GM12801 (cell line): ENCODE measurements around the gene NDST4.

Source experiments
- CTCF ChIP-seq: IDR thresholded peaks from one replicate; pipeline ENCODE4 v1.5.1; 2011; ENCODE audit warnings: control low read depth; ENCODE audit not compliant: insufficient read length; ENCODE audit errors: extremely low read depth

Gene NDST4

DNA sequence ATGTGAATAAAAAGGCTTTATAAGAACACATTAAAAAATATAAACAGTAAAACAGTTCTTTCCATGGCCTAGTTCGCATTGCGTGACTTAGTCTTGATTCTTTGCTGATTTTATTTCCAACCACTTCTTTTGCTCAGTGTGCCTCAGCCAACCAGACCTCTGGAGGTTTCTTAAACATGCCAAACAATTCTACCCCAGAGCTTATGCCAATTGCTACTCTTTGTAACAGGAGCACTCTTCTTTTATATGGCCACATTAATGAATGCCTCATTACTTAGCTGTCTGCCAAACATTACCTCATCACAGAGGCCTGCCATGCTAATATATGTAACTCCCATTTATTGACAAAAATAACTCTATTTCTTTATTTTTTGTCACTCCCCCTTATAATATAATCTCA is 202.3 kb downstream of the NDST4 start:
- TF ChIP-seq CTCF, result no peak

DNA sequence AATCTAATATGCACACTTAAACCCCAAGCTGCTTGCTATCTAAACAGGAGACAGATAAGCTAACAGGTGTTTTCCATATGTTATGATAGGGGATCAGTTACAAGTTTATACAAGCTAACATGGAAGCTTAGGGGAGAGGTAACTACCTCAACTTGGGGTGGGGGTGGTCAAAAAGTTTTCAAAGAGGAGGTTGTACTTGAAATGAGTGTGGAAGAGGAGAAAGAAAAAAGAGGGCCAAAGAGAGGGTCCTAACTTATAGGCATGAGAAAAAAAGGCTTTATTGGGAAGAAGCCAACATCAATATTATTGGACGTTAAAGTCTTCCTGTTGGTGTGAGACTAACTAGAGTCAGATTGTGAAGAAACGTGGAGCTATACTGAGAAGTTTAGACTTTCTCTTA is 205.9 kb downstream of the NDST4 start:
- TF ChIP-seq CTCF, result no peak

DNA sequence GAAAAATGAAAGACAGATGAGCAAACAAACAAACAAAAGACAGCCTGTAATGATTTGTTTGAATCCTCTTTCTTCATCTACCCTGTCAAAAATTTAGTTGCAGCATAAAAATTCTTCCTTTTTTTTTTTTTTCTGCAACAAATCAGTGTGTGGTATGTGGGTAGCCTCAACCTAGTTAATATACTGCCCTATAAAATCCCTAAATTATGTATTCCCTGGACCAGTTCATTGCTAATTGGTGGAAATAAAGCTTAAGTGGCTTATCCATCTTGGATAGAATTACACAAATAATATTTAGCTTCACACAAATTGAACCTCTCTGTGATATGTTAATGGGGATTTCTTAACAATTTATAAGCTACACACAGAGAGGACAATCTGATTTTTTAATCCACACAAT is 208.4 kb downstream of the NDST4 start:
- no peak for TF ChIP-seq CTCF

GRCh38 chr4:114900934-114901333 is 212.5 kb downstream of the NDST4 start:
- no peak for TF ChIP-seq CTCF

DNA sequence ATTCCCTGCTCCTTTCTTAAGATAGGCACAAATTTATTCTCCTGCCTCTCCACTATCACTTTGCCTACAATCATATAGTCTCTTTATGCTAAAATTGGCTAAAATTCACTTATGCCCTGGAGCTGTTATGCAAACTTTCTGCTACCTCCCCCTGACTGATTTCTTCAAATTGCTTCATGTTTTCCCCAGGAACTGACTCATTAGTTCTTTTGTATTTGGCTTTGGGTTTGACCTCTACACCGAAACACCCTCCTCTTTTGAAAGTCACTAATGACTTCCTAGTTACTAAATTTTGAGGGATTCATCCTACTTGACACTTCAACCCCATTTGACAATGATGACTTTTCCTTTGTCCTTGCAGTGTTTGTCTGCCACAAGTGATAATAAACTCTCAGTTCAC is 222.6 kb downstream of the NDST4 start:
- TF ChIP-seq CTCF, result no peak

GRCh38 chr4:114886761-114887160 is 226.7 kb downstream of the NDST4 start:
- TF ChIP-seq CTCF, result no peak

GRCh38 chr4:114883641-114884040 is 229.8 kb downstream of the NDST4 start:
- TF ChIP-seq CTCF, result no peak
